K562 (cell line): ENCODE measurements around the gene DNAH10. TPM values are rescaled to one million over a fixed set of nuclear protein-coding genes. Genes with fewer than 3 reads are reported as not detected.
A peak's percentile ranks its signal among the peaks of the same experiment; 100 is the strongest.

ENCODE experiments used
- ATAC-seq: fragments of 200-7000 bp; cut with Tn5 transposase; 3 replicates; pipeline ENCODE4 v1.9.1; 2020; ENCODE audit warnings: moderate library complexity
- BruUV-seq: library from RNA; stranded (reverse); fragments of 400-500 nt; replicated peaks from 2 replicates; lab custom pipeline; 2021; lab: Mats Ljungman, UMichigan
- CTCF ChIA-PET: fragments of 300-600 bp; formaldehyde crosslinking; extraction: SDS; loops from one replicate; lab custom pipeline; 2021; ENCODE audit warnings: low intra/inter-chr PET ratio; lab: Yijun Ruan, JAX
- POLR2A ChIA-PET: fragments of 300-600, 350-650 bp; sonication (Branson Sonifier 250); formaldehyde crosslinking; extraction: SDS; loops from one replicate; lab custom pipeline; 2021; ENCODE audit warnings: antibody characterized with exemption, inconsistent platforms; lab: Yijun Ruan, JAX
- DNase-seq, 4 experiments: peaks; one replicate each; pipeline versions ENCODE4 v3.0.0 to v3.0.0-alpha.2; 2011 to 2018; ENCODE audit warnings: low spot score in 3 of 4, mixed read lengths in 3 of 4; ENCODE audit errors: extremely low read depth in 1 of 4
- FAIRE-seq: peaks from 2 replicates; lab custom pipeline; 2011; peaks lifted over from hg19 to GRCh38; lab: Jason Lieb, UNC
- H2AFZ ChIP-seq: 2 replicates; pipeline ENCODE4 v1.6.0; 2011; ENCODE audit warnings: low read depth, low read length, control low read depth, inconsistent platforms
- H3K27ac ChIP-seq: fragments of 200-600 bp; 3 replicates; pipeline ENCODE4 v1.8.0; 2011; ENCODE audit warnings: low read depth, mild to moderate bottlenecking, control low read depth, inconsistent platforms, low read length, moderate library complexity, mixed read lengths; ENCODE audit errors: extremely low read depth
- H3K27me3 ChIP-seq, 2 experiments: fragments of 300-600 bp in 1 of 2; 2 replicates in 1 of 2; 3 replicates in 1 of 2; pipeline versions ENCODE4 v1.6.0 to v1.8.0; 2011; ENCODE audit warnings: inconsistent platforms in 2 of 2, low read length in 2 of 2, mild to moderate bottlenecking in 1 of 2, mixed read lengths in 1 of 2, moderate library complexity in 1 of 2; ENCODE audit not compliant: control insufficient read depth in 2 of 2, insufficient read depth in 2 of 2
- H3K36me3 ChIP-seq: fragments of 300-600 bp; 3 replicates; pipeline ENCODE4 v1.8.0; 2011; ENCODE audit warnings: mild to moderate bottlenecking, low read length, inconsistent platforms; ENCODE audit not compliant: control insufficient read depth, insufficient read depth
- H3K4me1 ChIP-seq, 2 experiments: fragments of 200-600 bp in 1 of 2; replicated peaks in 1 of 2; 2 replicates in 1 of 2; 3 replicates in 1 of 2; pipeline versions ENCODE4 v1.5.1 to v1.8.0; 2011; ENCODE audit warnings: inconsistent platforms in 2 of 2, low read length in 2 of 2, mild to moderate bottlenecking in 1 of 2, mixed read lengths in 1 of 2, moderate library complexity in 1 of 2; ENCODE audit not compliant: control insufficient read depth in 2 of 2, insufficient read depth in 2 of 2
- H3K4me2 ChIP-seq: 2 replicates; pipeline ENCODE4 v1.6.1; 2011; ENCODE audit warnings: low read length, control low read depth, inconsistent platforms, mixed read lengths; ENCODE audit not compliant: insufficient read depth
- H3K4me3 ChIP-seq: fragments of 200-600 bp; sonication (generic), shearing (Covaris generic); 2 replicates; pipeline ENCODE4 v1.5.1; 2016; ENCODE audit warnings: control low read depth, inconsistent platforms
- H3K79me2 ChIP-seq: fragments of 200-600 bp; 3 replicates; pipeline ENCODE4 v1.8.0; 2011; ENCODE audit warnings: low read length, inconsistent platforms; ENCODE audit not compliant: control insufficient read depth, insufficient read depth
- H3K9ac ChIP-seq, 2 experiments: 2 replicates each; pipeline versions ENCODE4 v1.6.0 to v1.6.1; 2011; ENCODE audit warnings: low read depth in 2 of 2, low read length in 2 of 2, control low read depth in 1 of 2, inconsistent platforms in 1 of 2, mild to moderate bottlenecking in 1 of 2, mixed read lengths in 1 of 2; ENCODE audit not compliant: insufficient read depth in 1 of 2
- H3K9me1 ChIP-seq: one replicate; pipeline ENCODE4 v1.6.0; 2011; ENCODE audit warnings: inconsistent platforms, mild to moderate bottlenecking, low read length, moderate library complexity; ENCODE audit not compliant: control insufficient read depth, insufficient read depth
- H3K9me3 ChIP-seq: replicated peaks from 2 replicates; pipeline ENCODE4 v1.5.1; 2011; ENCODE audit warnings: low read depth, low read length, inconsistent platforms; ENCODE audit not compliant: control insufficient read depth, insufficient read depth
- H4K20me1 ChIP-seq: replicated peaks from 2 replicates; pipeline ENCODE4 v1.6.1; 2011; ENCODE audit warnings: low read length, inconsistent platforms, mixed read lengths; ENCODE audit not compliant: control insufficient read depth, insufficient read depth
- HNRNPL ChIP-seq: fragments of 200-400 bp; formaldehyde crosslinking; IDR thresholded peaks from 2 replicates; pipeline ENCODE4 v1.6.1; 2017; ENCODE audit warnings: low read depth, mild to moderate bottlenecking, low read length
- KLF1 ChIP-seq: fragments of 450-650 bp; IDR thresholded peaks from 2 replicates; pipeline ENCODE4 v1.6.1; 2016; ENCODE audit warnings: missing genetic modification characterization, missing compliant biosample characterization
- RBM25 ChIP-seq: fragments of 200-400 bp; formaldehyde crosslinking; IDR thresholded peaks from 2 replicates; pipeline ENCODE4 v1.6.1; 2018; ENCODE audit warnings: low read length, low read depth, moderate library complexity; ENCODE audit not compliant: severe bottlenecking
- ZBED1 ChIP-seq: IDR thresholded peaks from 2 replicates; pipeline ENCODE4 v1.6.1; 2014
- WGBS: fragments of 100-300 bp; shearing (Covaris generic); methylation state at CpG from one replicate; pipeline ENCODE4 v1.1.6; 2016; ENCODE audit warnings: low coverage, mixed read lengths; ENCODE audit not compliant: insufficient coverage; ENCODE audit errors: missing lambda C conversion rate; 5-methylcytosine and 5-hydroxymethylcytosine counted together
- in situ Hi-C: fragments of 300-500 bp; cut with MboI; formaldehyde crosslinking; loops from 4 replicates; pipeline ENCODE4 v1.15.0; 2018; ENCODE audit warnings: inconsistent platforms, mixed read lengths
- intact Hi-C: fragments of 100-400 bp; cut with micrococcal nuclease; formaldehyde crosslinking; loops from 2 replicates; pipeline ENCODE4 v1.14.2; 2022
- polyA plus RNA-seq, 8 experiments: library from polyadenylated mRNA; depleted of rRNA in 4 of 8; stranded (reverse) in 5 of 8; unstranded in 3 of 8; fragments of >200 nt; fragmentation: Nextera tagmentation in 2 of 8; fragmentation: Illumina TruSeq in 1 of 8; extraction: Ambion mirVana in 2 of 8; extraction: Trizol in 1 of 8; gene quantifications; 2 replicates each; pipeline versions ENCODE4 v1.2.1 to v1.2.3, GENCODE V29; 2011 to 2014; ENCODE audit warnings: inconsistent platforms in 1 of 8, missing spikeins in 1 of 8
- total RNA-seq, 7 experiments: library from RNA; depleted of rRNA in 6 of 7; stranded (reverse); fragments of >200 nt in 6 of 7; fragmentation: Illumina TruSeq in 2 of 7; extraction: Trizol in 2 of 7; gene quantifications; 2 replicates each; pipeline versions ENCODE4 v1.2.1 to v1.2.3, GENCODE V29; 2011 to 2021; ENCODE audit warnings: low replicate concordance in 1 of 7

DNAH10 gene
- total and polyA plus RNA-seq, 9 of the 15 experiments (the other 6 are each of a cell fraction or from before 2014, with no cell fraction given): 0.01 to 0.06 (median 0.04) TPM; not detected in 1

DNA sequence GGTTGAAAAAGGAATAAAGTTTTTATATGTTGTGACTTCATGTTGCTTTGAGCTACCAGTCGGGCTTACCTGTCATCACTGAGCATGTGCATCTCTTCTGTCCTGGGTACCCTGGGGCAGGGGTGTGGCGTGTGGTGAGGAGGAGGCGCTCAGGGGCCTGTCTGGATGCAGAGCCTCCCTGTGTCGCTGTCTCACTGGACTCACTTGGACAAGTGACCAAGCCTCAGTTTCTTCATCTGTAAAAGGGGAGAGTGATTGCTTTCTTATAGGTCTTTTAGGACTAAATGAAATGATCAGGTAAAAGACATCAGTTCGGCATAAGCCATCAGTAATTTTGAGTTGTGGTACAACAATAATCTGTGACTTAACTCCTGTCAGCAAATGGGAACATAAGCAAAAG lies 27.8 kb upstream of the DNAH10 start:
- intact Hi-C loops: no loop called here
- ChIA-PET POLR2A (interaction anchor here (1.0 to 1.1 kb wide), 2 partner anchors 9 to 22 kb away, joined by 4 read pairs; partner anchors contain the start of gene ATP6V0A2), CTCF (no interaction called here)
- TF ChIP-seq HNRNPL: no peak
- TF ChIP-seq RBM25: peak; percentile 13
- no peaks in the 10 kb centered on the region for H4K20me1 ChIP-seq
- DNase-seq (peak in 1 of 4 experiments; percentile 27), ATAC-seq (no peak), FAIRE-seq (no peak)
- no peak overlapping the region for H2AFZ ChIP-seq
- no peak overlapping the region for H3K4me2 ChIP-seq
- no peaks in the 10 kb centered on the region for H3K79me2 ChIP-seq
- H3K9ac ChIP-seq: no peak overlapping the region
- peaks cover 0 to 8% of the 10 kb centered on the region in 2 experiments; a peak in 3 of 5 replicates for H3K4me1 ChIP-seq
- H3K4me3 ChIP-seq: no peak overlapping the region
- no peaks in the 10 kb centered on the region for H3K9me1 ChIP-seq
- in situ Hi-C loops: no loop called here
- H3K9me3 ChIP-seq: no peaks in the 10 kb centered on the region
- WGBS: 89% methylated on average over 5 of the region's 5 CpGs
- no TSS peak for BruUV-seq
- H3K27me3 ChIP-seq: no peaks in the 10 kb centered on the region
- no peak overlapping the region for H3K27ac ChIP-seq
- peaks cover 92% of the 10 kb centered on the region for H3K36me3 ChIP-seq

DNA sequence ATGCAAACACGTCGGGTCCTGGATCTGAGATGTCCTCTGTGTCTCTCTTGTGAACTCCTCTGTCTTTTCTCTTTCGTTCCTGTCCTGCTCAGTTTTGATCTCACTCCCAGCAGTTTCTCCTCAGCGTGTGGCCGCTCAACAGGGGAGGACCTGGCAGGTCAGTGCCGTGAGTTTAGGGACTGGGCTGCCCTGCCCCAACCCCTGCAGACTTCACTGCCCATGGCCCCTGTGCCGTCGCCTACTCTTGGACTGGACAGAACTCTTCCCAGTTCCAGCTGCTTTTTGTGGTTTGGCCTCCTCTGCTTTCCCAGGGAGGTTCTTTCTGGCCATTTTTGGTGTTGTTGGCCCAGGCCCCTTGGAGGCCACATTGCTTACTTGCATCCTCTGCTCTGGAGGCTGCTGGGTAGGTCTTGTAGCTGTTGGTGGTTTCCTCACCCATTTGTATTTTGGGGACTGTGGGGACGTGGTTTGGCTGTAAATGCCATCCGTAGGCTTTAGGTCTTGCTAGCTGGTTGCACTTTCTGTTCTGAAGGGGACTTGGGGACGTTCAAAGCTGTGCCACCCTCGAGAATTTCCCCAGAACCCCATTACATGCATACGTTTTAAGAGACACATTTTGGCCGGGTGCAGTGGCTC lies 20.0 kb upstream of the DNAH10 start:
- intact Hi-C loops: no loop called here
- no peak for ATAC-seq
- peak overlapping the region in 1 of 2 experiments; percentile 68; a peak in 1 of 4 replicates for H3K9ac ChIP-seq
- no peak for FAIRE-seq
- TF ChIP-seq KLF1 (no peak), ZBED1 (0 out of 2 replicates have a peak, but pooled peaks have one; percentile 26)
- in situ Hi-C loops: no loop called here
- WGBS: 87% methylated on average over 12 of the region's 14 CpGs
- POLR2A ChIA-PET: no interaction called here
- DNase-seq: no peak
- no peak overlapping the region for H3K4me2 ChIP-seq
- H3K4me3 ChIP-seq: no peak overlapping the region
- no peaks in the 10 kb centered on the region for H3K9me3 ChIP-seq
- peaks cover 87% of the 10 kb centered on the region for H3K36me3 ChIP-seq
- H2AFZ ChIP-seq: no peak overlapping the region
- no peaks in the 10 kb centered on the region for H3K9me1 ChIP-seq
- no peaks in the 10 kb centered on the region for H3K79me2 ChIP-seq
- CTCF ChIA-PET: no interaction called here
- H3K27ac ChIP-seq: peak overlapping the region; percentile 12; the same call in 2 of the 3 replicates
- no peaks in the 10 kb centered on the region for H4K20me1 ChIP-seq
- peaks cover 3 to 17% of the 10 kb centered on the region in 2 experiments for H3K4me1 ChIP-seq
- BruUV-seq: no TSS peak
- no peaks in the 10 kb centered on the region for H3K27me3 ChIP-seq
